ENCODE results near the gene MORC4. TPM values are rescaled to one million over a fixed set of nuclear protein-coding genes. Genes with fewer than 3 reads are reported as not detected.

Gene MORC4
- total and polyA plus RNA-seq, 11 donors: 1.0 to 6.5 (median 2.8) TPM

DNA sequence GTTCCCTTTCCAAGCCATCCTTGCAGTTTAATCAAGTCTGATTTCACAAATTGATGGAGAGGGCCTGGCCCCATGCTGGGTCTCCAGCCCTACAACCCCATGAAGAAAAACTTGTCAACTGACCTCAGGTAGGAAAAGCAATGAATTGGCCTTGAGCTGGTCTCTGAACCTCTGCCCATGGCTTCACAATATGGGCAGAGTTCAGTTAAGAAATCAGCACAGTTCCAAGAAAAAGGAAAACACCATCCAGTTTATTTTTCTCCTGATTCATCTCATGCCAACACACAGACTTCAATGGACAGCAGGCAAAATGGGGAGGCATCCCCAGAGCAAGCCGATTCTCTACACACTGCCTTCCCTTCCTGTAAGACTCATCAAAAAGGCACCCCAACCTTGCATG is 100.2 kb downstream of the MORC4 start:
- H3K27ac ChIP-seq: no peak overlapping the region
- ATAC-seq (no peak), DNase-seq (no peak)
- intact Hi-C loops (cut with DNase I): loop anchor here in 6 of 10 donors (5.0 to 10.0 kb wide), 3 partner anchors 52 to 995 kb away; no protein-coding TSS in a partner anchor
- H3K36me3 ChIP-seq: no peaks in the 10 kb centered on the region
- TF ChIP-seq POLR2A (IDR thresholded peaks at IDR 0.05): no peak
- no peak for TF ChIP-seq CTCF (IDR thresholded peaks at IDR 0.05)
- H3K4me1 ChIP-seq: no peaks in the 10 kb centered on the region
- no peak overlapping the region for H3K4me3 ChIP-seq
- H3K9me3 ChIP-seq: no peaks in the 10 kb centered on the region
- 82 to 100% (median 91%) methylated on average over 1 of the region's 1 CpG for WGBS, 4 donors
- H3K27me3 ChIP-seq: peaks cover 0 to 11% (median 0%) of the 10 kb centered on the region in 9 donors

DNA sequence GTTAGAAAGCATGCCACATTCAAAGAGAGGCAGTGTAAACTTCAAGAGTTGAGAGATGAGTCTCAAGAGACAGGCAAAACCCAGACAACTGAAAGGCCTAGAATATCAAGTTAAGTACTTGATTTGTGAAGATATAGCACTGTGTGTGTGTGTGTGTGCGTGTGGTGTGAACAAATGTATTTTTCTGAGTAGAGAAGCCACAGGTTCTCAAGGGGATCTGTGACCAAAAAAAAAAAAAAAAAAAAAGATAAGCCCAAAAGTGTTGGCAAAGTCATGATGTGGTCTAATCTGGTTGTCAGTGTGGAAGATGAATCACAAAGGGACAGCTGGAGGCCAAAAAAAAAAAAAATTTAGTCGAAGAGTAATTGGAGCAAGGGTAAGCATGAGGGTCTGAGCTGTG is 100.7 kb downstream of the MORC4 start:
- ATAC-seq (no peak), DNase-seq (no peak)
- WGBS, 4 donors: 29 to 65% (median 54%) methylated on average over 2 of the region's 2 CpGs
- H3K27ac ChIP-seq: no peak overlapping the region
- no peak for TF ChIP-seq CTCF (IDR thresholded peaks at IDR 0.05)
- no peak for TF ChIP-seq POLR2A (IDR thresholded peaks at IDR 0.05)
- no peak overlapping the region for H3K4me3 ChIP-seq
- intact Hi-C loops (cut with DNase I): loop anchor here in 6 of 10 donors (5.0 to 10.0 kb wide), 3 partner anchors 53 to 996 kb away; no protein-coding TSS in a partner anchor
- no peaks in the 10 kb centered on the region for H3K36me3 ChIP-seq
- peaks cover 0 to 3% (median 0%) of the 10 kb centered on the region in 12 donors for H3K4me1 ChIP-seq
- peaks cover 0 to 11% (median 0%) of the 10 kb centered on the region in 9 donors for H3K27me3 ChIP-seq
- no peaks in the 10 kb centered on the region for H3K9me3 ChIP-seq

DNA sequence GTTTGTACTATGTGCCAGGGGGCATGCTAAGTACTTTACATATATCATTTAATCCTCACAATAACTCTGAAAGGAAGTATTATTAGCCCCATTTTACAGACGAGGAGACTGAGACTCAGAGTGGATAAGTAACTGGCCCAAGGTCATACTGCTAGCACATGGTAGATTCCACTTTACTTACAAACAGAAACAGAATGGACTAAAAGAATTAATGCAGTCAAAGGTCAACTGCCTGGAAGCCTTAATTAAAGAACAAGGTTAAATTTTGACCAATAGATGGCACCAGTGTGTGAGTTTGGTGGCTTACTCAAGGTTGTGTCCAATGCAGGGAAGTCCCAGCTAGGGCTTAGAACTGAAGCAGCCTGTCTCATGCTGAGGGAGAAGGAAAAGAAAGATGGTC is 101.5 kb downstream of the MORC4 start:
- peaks cover 0 to 3% (median 0%) of the 10 kb centered on the region in 12 donors for H3K4me1 ChIP-seq
- H3K4me3 ChIP-seq: no peak overlapping the region
- no peak overlapping the region for H3K27ac ChIP-seq
- H3K27me3 ChIP-seq: peaks cover 0 to 11% (median 0%) of the 10 kb centered on the region in 9 donors
- peak in 2 of 4 donors; percentile 33 to 64 for ATAC-seq
- no peaks in the 10 kb centered on the region for H3K36me3 ChIP-seq
- intact Hi-C loops (cut with DNase I): loop anchor here in 6 of 10 donors (5.0 to 10.0 kb wide), 3 partner anchors 54 to 996 kb away; no protein-coding TSS in a partner anchor
- DNase-seq: no peak
- no peaks in the 10 kb centered on the region for H3K9me3 ChIP-seq
- TF ChIP-seq POLR2A (IDR thresholded peaks at IDR 0.05): no peak
- peak in 10 of 12 donors; percentile 10 to 46 (median 29) for TF ChIP-seq CTCF (IDR thresholded peaks at IDR 0.05)
- WGBS, 4 donors: 42 to 61% (median 53%) methylated on average over 1 of the region's 1 CpG

GRCh38 chrX:106897259-106897658 is 102.8 kb downstream of the MORC4 start:
- DNase-seq (no peak), ATAC-seq (no peak)
- TF ChIP-seq POLR2A (IDR thresholded peaks at IDR 0.05): no peak
- no peak for TF ChIP-seq CTCF (IDR thresholded peaks at IDR 0.05)
- Histone ChIP-seq H3K9me3 (no peaks in the 10 kb centered on the region), H3K36me3 (no peaks in the 10 kb centered on the region), H3K4me3 (no peak overlapping the region), H3K4me1 (peaks cover 0 to 3% (median 0%) of the 10 kb centered on the region in 12 donors), H3K27ac (no peak overlapping the region), H3K27me3 (peaks cover 0 to 11% (median 0%) of the 10 kb centered on the region in 9 donors)
- intact Hi-C loops (cut with DNase I): loop anchor here in 6 of 10 donors (5.0 to 10.0 kb wide), 3 partner anchors 55 to 998 kb away; no protein-coding TSS in a partner anchor
- 68 to 89% (median 83%) methylated on average over 6 of the region's 6 CpGs for WGBS, 4 donors

Measured in heart left ventricle (tissue), 16 donors.